Hepatocyte (in vitro differentiated cells): Measurements from ENCODE around the gene RAPGEF5.

Experiments
- CTCF ChIP-seq: fragments of 200-600 bp; sonication (generic); IDR thresholded peaks from 2 replicates; pipeline ENCODE4 v1.5.1; 2016; ENCODE audit warnings: antibody characterized with exemption, mild to moderate bottlenecking; ENCODE audit not compliant: poor library complexity
- EZH2 ChIP-seq: fragments of 200-600 bp; sonication (generic); IDR thresholded peaks from 2 replicates; pipeline ENCODE4 v1.6.1; 2016; ENCODE audit warnings: antibody characterized with exemption, mild to moderate bottlenecking, borderline replicate concordance
- EZH2phosphoT487 ChIP-seq: fragments of 200-600 bp; sonication (generic); IDR thresholded peaks from one replicate; pipeline ENCODE4 v1.6.1; 2018; ENCODE audit warnings: antibody characterized with exemption, mild to moderate bottlenecking, low read depth, moderate library complexity; ENCODE audit not compliant: unreplicated experiment, severe bottlenecking

- TF ChIP-seq CTCF (no peak), EZH2phosphoT487 (no peak), EZH2 (no peak)
Observed at GRCh38 chr7:22083704-22084240, 273.2 kb downstream of the RAPGEF5 start.
